Liver (tissue), 9 donors: ENCODE measurements around the gene PCSK1N. TPM values are rescaled to one million over a fixed set of nuclear protein-coding genes. Genes with fewer than 3 reads are reported as not detected.

Source experiments
- DNase-seq: peaks from one replicate; pipeline ENCODE4 v3.0.0-alpha.2; 2017; ENCODE audit warnings: low spot score
- H3K27ac ChIP-seq, 2 donors: one replicate each; pipeline ENCODE4 v1.7.0; 2013; ENCODE audit warnings: inconsistent platforms in 2 of 2, low read length in 2 of 2, control low read depth in 1 of 2, low read depth in 1 of 2, mild to moderate bottlenecking in 1 of 2
- H3K27me3 ChIP-seq, 4 donors: one replicate each; pipeline versions ENCODE4 v1.6.1 to v1.7.0; 2013; ENCODE audit warnings: low read length in 3 of 4, inconsistent platforms in 1 of 4, mild to moderate bottlenecking in 1 of 4, moderate library complexity in 1 of 4; ENCODE audit not compliant: control insufficient read depth in 4 of 4, insufficient read depth in 4 of 4
- H3K36me3 ChIP-seq, 4 donors: one replicate each; pipeline versions ENCODE4 v1.6.1 to v1.7.0; 2013; ENCODE audit warnings: low read length in 3 of 4, mild to moderate bottlenecking in 3 of 4, low read depth in 1 of 4, moderate library complexity in 1 of 4; ENCODE audit not compliant: control insufficient read depth in 4 of 4, insufficient read depth in 3 of 4
- H3K4me1 ChIP-seq, 4 donors: one replicate each; pipeline versions ENCODE4 v1.6.1 to v1.7.0; 2013; ENCODE audit warnings: low read length in 3 of 4, mild to moderate bottlenecking in 3 of 4, moderate library complexity in 1 of 4; ENCODE audit not compliant: control insufficient read depth in 4 of 4, insufficient read depth in 4 of 4
- H3K4me3 ChIP-seq, 3 donors: one replicate each; pipeline versions ENCODE4 v1.6.1 to v1.7.0; 2013; ENCODE audit warnings: low read length in 3 of 3, control low read depth in 1 of 3, low read depth in 1 of 3, mild to moderate bottlenecking in 1 of 3
- H3K9ac ChIP-seq, 2 donors: one replicate each; pipeline ENCODE4 v1.7.0; 2013; ENCODE audit warnings: low read length in 2 of 2, mild to moderate bottlenecking in 2 of 2, moderate library complexity in 2 of 2, control low read depth in 1 of 2, low read depth in 1 of 2
- H3K9me3 ChIP-seq, 4 donors: one replicate each; pipeline versions ENCODE4 v1.6.1 to v1.7.0; 2013; ENCODE audit warnings: low read length in 3 of 4; ENCODE audit not compliant: control insufficient read depth in 4 of 4
- CTCF ChIP-seq: fragments of 150-350 bp; IDR thresholded peaks from 2 replicates; pipeline ENCODE4 v1.5.1; 2017; ENCODE audit warnings: improper control_type of control experiment, low read depth, low read length; ENCODE audit not compliant: missing input control
- EGR1 ChIP-seq, 2 donors: IDR thresholded peaks; 2 replicates each; pipeline ENCODE4 v1.6.1; 2016 to 2018; ENCODE audit warnings: antibody characterized with exemption in 2 of 2, low read depth in 2 of 2
- FOXA1 ChIP-seq: IDR thresholded peaks from 2 replicates; pipeline ENCODE4 v1.6.1; 2016; ENCODE audit warnings: antibody characterized with exemption
- FOXA2 ChIP-seq: IDR thresholded peaks from 2 replicates; pipeline ENCODE4 v1.6.1; 2016; ENCODE audit warnings: antibody characterized with exemption
- GABPA ChIP-seq, 2 donors: IDR thresholded peaks in 1 of 2; conservative IDR thresholded peaks in 1 of 2; 2 replicates each; pipeline ENCODE4 v1.6.1; 2016; ENCODE audit warnings: antibody characterized with exemption in 2 of 2, mild to moderate bottlenecking in 1 of 2, moderate library complexity in 1 of 2
- HNF4A ChIP-seq, 2 donors: conservative IDR thresholded peaks; 2 replicates each; pipeline ENCODE4 v1.6.1; 2016; ENCODE audit warnings: antibody characterized with exemption in 2 of 2, mild to moderate bottlenecking in 2 of 2
- HNF4G ChIP-seq: IDR thresholded peaks from 2 replicates; pipeline ENCODE4 v1.6.1; 2016; ENCODE audit warnings: antibody characterized with exemption
- JUND ChIP-seq, 2 donors: IDR thresholded peaks; 2 replicates each; pipeline ENCODE4 v1.6.1; 2016; ENCODE audit warnings: antibody characterized with exemption in 2 of 2
- NR2F2 ChIP-seq: IDR thresholded peaks from 2 replicates; pipeline ENCODE4 v1.6.1; 2016; ENCODE audit warnings: antibody characterized with exemption
- RAD21 ChIP-seq, 2 donors: IDR thresholded peaks; 2 replicates each; pipeline ENCODE4 v1.6.1; 2016; ENCODE audit warnings: antibody characterized with exemption in 2 of 2, mild to moderate bottlenecking in 2 of 2
- REST ChIP-seq: IDR thresholded peaks from 2 replicates; pipeline ENCODE4 v1.6.1; 2016; ENCODE audit warnings: antibody characterized with exemption, mild to moderate bottlenecking
- RXRA ChIP-seq, 2 donors: IDR thresholded peaks; 2 replicates each; pipeline ENCODE4 v1.6.1; 2017 to 2018; ENCODE audit warnings: antibody characterized with exemption in 2 of 2, mild to moderate bottlenecking in 1 of 2
- SP1 ChIP-seq: IDR thresholded peaks from 2 replicates; pipeline ENCODE4 v1.6.1; 2018; ENCODE audit warnings: antibody characterized with exemption, mild to moderate bottlenecking
- TAF1 ChIP-seq: conservative IDR thresholded peaks from 2 replicates; pipeline ENCODE4 v1.6.1; 2016; ENCODE audit warnings: antibody characterized with exemption, mild to moderate bottlenecking
- YY1 ChIP-seq: IDR thresholded peaks from 2 replicates; pipeline ENCODE4 v1.6.1; 2016; ENCODE audit warnings: antibody characterized with exemption, mild to moderate bottlenecking
- ZBTB33 ChIP-seq: IDR thresholded peaks from 2 replicates; pipeline ENCODE4 v1.6.1; 2016; ENCODE audit warnings: antibody characterized with exemption
- WGBS: extraction: QIAGEN DNeasy Blood & Tissue Kit; methylation state at CpG from one replicate; pipeline ENCODE4 v1.1.7; 2013; 5-methylcytosine and 5-hydroxymethylcytosine counted together
- polyA plus RNA-seq, 2 donors: library from polyadenylated mRNA; stranded (reverse) in 1 of 2; unstranded in 1 of 2; fragments of 200-250 nt in 1 of 2; fragments of >200 nt in 1 of 2; fragmentation: Nextera tagmentation in 1 of 2; extraction: Ambion mirVana in 1 of 2; gene quantifications; one replicate each; pipeline versions ENCODE4 v1.2.1 to v1.2.3, GENCODE V29; 2013 to 2015
- total RNA-seq, 2 donors: library from RNA; depleted of rRNA; stranded (reverse); fragments of >200 nt; gene quantifications; one replicate each; pipeline ENCODE4 v1.2.3, GENCODE V29; 2014
- TF ChIP-seq, protein P1 (sequence below): IDR thresholded peaks from 2 replicates; pipeline ENCODE4 v1.6.1; 2016; ENCODE audit warnings: antibody characterized with exemption
- TF ChIP-seq, protein P2 (sequence below): IDR thresholded peaks from 2 replicates; pipeline ENCODE4 v1.6.1; 2016; ENCODE audit warnings: antibody characterized with exemption
- donor health status: healthy.
- donor health status: healthy.
- donor health status: healthy.
- donor health status: healthy.
- donor health status: healthy.

Gene PCSK1N
- total and polyA plus RNA-seq, 4 donors, result 0.05 to 5.4 (median 0.92) TPM

- H3K36me3 ChIP-seq, result no peaks in the 10 kb centered on the region
- no peak overlapping the region for H3K27ac ChIP-seq
- H3K4me1 ChIP-seq, result no peaks in the 10 kb centered on the region
- H3K9ac ChIP-seq, result no peak overlapping the region
- H3K4me3 ChIP-seq, result no peak overlapping the region
- peaks cover 0 to 3% (median 0%) of the 10 kb centered on the region in 4 donors for H3K27me3 ChIP-seq
- H3K9me3 ChIP-seq, result no peaks in the 10 kb centered on the region
- 94% methylated on average over 7 of the region's 7 CpGs for WGBS
- DNase-seq, result no peak
- no peak for TF ChIP-seq NR2F2
- TF ChIP-seq REST, result no peak
- TF ChIP-seq, protein P1, sequence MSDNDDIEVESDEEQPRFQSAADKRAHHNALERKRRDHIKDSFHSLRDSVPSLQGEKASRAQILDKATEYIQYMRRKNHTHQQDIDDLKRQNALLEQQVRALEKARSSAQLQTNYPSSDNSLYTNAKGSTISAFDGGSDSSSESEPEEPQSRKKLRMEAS, result no peak
- no peak for TF ChIP-seq YY1
- TF ChIP-seq GABPA (IDR thresholded peaks at IDR 0.05 in 1 of 2, conservative IDR thresholded peaks at IDR 0.05 in 1 of 2), result no peak
- TF ChIP-seq HNF4A (conservative IDR thresholded peaks at IDR 0.05), result no peak
- no peak for TF ChIP-seq FOXA2
- no peak for TF ChIP-seq RAD21 (IDR thresholded peaks at IDR 0.05)
- TF ChIP-seq EGR1 (IDR thresholded peaks at IDR 0.05; ENCODE audit: low read depth in 2 of 2), result no peak
- TF ChIP-seq, protein P2, sequence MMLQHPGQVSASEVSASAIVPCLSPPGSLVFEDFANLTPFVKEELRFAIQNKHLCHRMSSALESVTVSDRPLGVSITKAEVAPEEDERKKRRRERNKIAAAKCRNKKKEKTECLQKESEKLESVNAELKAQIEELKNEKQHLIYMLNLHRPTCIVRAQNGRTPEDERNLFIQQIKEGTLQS, result no peak
- TF ChIP-seq TAF1, result no peak
- no peak for TF ChIP-seq HNF4G
- no peak for TF ChIP-seq ZBTB33
- TF ChIP-seq FOXA1, result no peak
- TF ChIP-seq JUND (IDR thresholded peaks at IDR 0.05), result no peak
- TF ChIP-seq RXRA (IDR thresholded peaks at IDR 0.05), result no peak
- TF ChIP-seq SP1, result no peak
- no peak for TF ChIP-seq CTCF
These were observed 43.2 kb downstream of the PCSK1N start for GRCh38 chrX:48792219-48792618.
